ENCODE data around the gene LAPTM5. TPM values are rescaled to one million over a fixed set of nuclear protein-coding genes. Genes with fewer than 3 reads are reported as not detected.
"Not testable (repeated sequence)": the region's sequence is repeated elsewhere in the genome, so short reads cannot be mapped to it uniquely, and the experiment has no call there.

Gene LAPTM5
- total RNA-seq, 2 experiments from 2014 or later, result 205 to 208 TPM

- Mint-ChIP-seq H3K4me1 (ENCODE audit: low read depth) (peaks cover 7% of the 10 kb centered on the region), H3K27me3 (ENCODE audit: low read depth) (peaks cover 10% of the 10 kb centered on the region), H3K4me3 (no peak overlapping the region), H3K9me3 (no peaks in the 10 kb centered on the region), H3K36me3 (ENCODE audit: low read depth) (no peaks in the 10 kb centered on the region), H3K27ac (no peak overlapping the region)
- DNase-seq, result no peak
- CTCF ChIA-PET, result no interaction called here
- intact Hi-C loops (cut with micrococcal nuclease), result no loop called here
Observed at GRCh38 chr1:30689901-30690645, 67.5 kb downstream of the LAPTM5 start.

- CTCF ChIA-PET, result no interaction called here
Observed at GRCh38 chr1:30688920-30689794, 68.4 kb downstream of the LAPTM5 start.

GRCh38 chr1:30688516-30688915 is 69.1 kb downstream of the LAPTM5 start:
- peaks cover 23% of the 10 kb centered on the region for H3K27me3 Mint-ChIP-seq (ENCODE audit: low read depth)
- peaks cover 16% of the 10 kb centered on the region for H3K4me1 Mint-ChIP-seq (ENCODE audit: low read depth)
- H3K36me3 Mint-ChIP-seq (ENCODE audit: low read depth); H3K4me3 Mint-ChIP-seq; CTCF ChIA-PET; H3K27ac Mint-ChIP-seq; DNase-seq; H3K9me3 Mint-ChIP-seq; intact Hi-C loops (cut with micrococcal nuclease): not testable (repeated sequence)

More at GRCh38 chr1:30688920-30689794, 68.4 kb downstream of the LAPTM5 start:
- intact Hi-C loops (cut with micrococcal nuclease), result no loop called here
- H3K9me3 Mint-ChIP-seq, result no peaks in the 10 kb centered on the region
- H3K4me1 Mint-ChIP-seq (ENCODE audit: low read depth), result peaks cover 14% of the 10 kb centered on the region
- H3K4me3 Mint-ChIP-seq, result no peak overlapping the region
- peaks cover 17% of the 10 kb centered on the region for H3K27me3 Mint-ChIP-seq (ENCODE audit: low read depth)
- H3K27ac Mint-ChIP-seq, result no peak overlapping the region
- DNase-seq, result no peak
- H3K36me3 Mint-ChIP-seq (ENCODE audit: low read depth), result no peaks in the 10 kb centered on the region

GRCh38 chr1:30687886-30688285 is 69.7 kb downstream of the LAPTM5 start:
- peaks cover 28% of the 10 kb centered on the region for H3K27me3 Mint-ChIP-seq (ENCODE audit: low read depth)
- H3K36me3 Mint-ChIP-seq (ENCODE audit: low read depth), result no peaks in the 10 kb centered on the region
- intact Hi-C loops (cut with micrococcal nuclease), result no loop called here
- H3K9me3 Mint-ChIP-seq, result no peaks in the 10 kb centered on the region
- no peak overlapping the region for H3K4me3 Mint-ChIP-seq
- peaks cover 16% of the 10 kb centered on the region for H3K4me1 Mint-ChIP-seq (ENCODE audit: low read depth)
- CTCF ChIA-PET, result no interaction called here
- H3K27ac Mint-ChIP-seq, result no peak overlapping the region
- no peak for DNase-seq

- Mint-ChIP-seq H3K36me3 (ENCODE audit: low read depth) (no peaks in the 10 kb centered on the region), H3K4me1 (ENCODE audit: low read depth) (peaks cover 9% of the 10 kb centered on the region), H3K9me3 (no peaks in the 10 kb centered on the region), H3K27ac (no peak overlapping the region), H3K4me3 (no peak overlapping the region), H3K27me3 (ENCODE audit: low read depth) (peaks cover 31% of the 10 kb centered on the region)
- intact Hi-C loops (cut with micrococcal nuclease), result no loop called here
- CTCF ChIA-PET, result interaction anchor here (0.6 kb wide), 1 partner anchor 31 kb away, joined by 6 read pairs; no protein-coding TSS in a partner anchor
- no peak for DNase-seq
Observed at GRCh38 chr1:30686236-30686935, 71.2 kb downstream of the LAPTM5 start.

- intact Hi-C loops (cut with micrococcal nuclease), result no loop called here
- H3K4me1 Mint-ChIP-seq (ENCODE audit: low read depth), result peaks cover 9% of the 10 kb centered on the region
- H3K9me3 Mint-ChIP-seq, result no peaks in the 10 kb centered on the region
- no peak overlapping the region for H3K4me3 Mint-ChIP-seq
- H3K36me3 Mint-ChIP-seq (ENCODE audit: low read depth), result no peaks in the 10 kb centered on the region
- no peak overlapping the region for H3K27ac Mint-ChIP-seq
- peaks cover 32% of the 10 kb centered on the region for H3K27me3 Mint-ChIP-seq (ENCODE audit: low read depth)
- DNase-seq, result no peak
- CTCF ChIA-PET, result interaction anchor here (0.6 kb wide), 1 partner anchor 32 kb away, joined by 6 read pairs; no protein-coding TSS in a partner anchor
Observed at GRCh38 chr1:30685796-30686165, 71.8 kb downstream of the LAPTM5 start.

- Mint-ChIP-seq H3K27me3 (ENCODE audit: low read depth) (peaks cover 35% of the 10 kb centered on the region), H3K4me1 (ENCODE audit: low read depth) (peaks cover 9% of the 10 kb centered on the region), H3K9me3 (no peaks in the 10 kb centered on the region), H3K27ac (no peak overlapping the region), H3K4me3 (peak overlapping the region; percentile 36), H3K36me3 (ENCODE audit: low read depth) (no peaks in the 10 kb centered on the region)
- DNase-seq, result peak; percentile 18
- intact Hi-C loops (cut with micrococcal nuclease), result no loop called here
- CTCF ChIA-PET, result interaction anchor here (1.2 kb wide), 1 partner anchor 95 kb away, joined by 3 read pairs; no protein-coding TSS in a partner anchor
Observed at GRCh38 chr1:30684881-30685795, 72.4 kb downstream of the LAPTM5 start.

GRCh38 chr1:30684259-30684658 is 73.3 kb downstream of the LAPTM5 start:
- H3K9me3 Mint-ChIP-seq, result no peaks in the 10 kb centered on the region
- CTCF ChIA-PET, result interaction anchor here (1.2 kb wide), 1 partner anchor 96 kb away, joined by 3 read pairs; no protein-coding TSS in a partner anchor
- H3K36me3 Mint-ChIP-seq (ENCODE audit: low read depth), result no peaks in the 10 kb centered on the region
- H3K4me3 Mint-ChIP-seq, result no peak overlapping the region
- DNase-seq, result no peak
- H3K27ac Mint-ChIP-seq, result no peak overlapping the region
- H3K4me1 Mint-ChIP-seq (ENCODE audit: low read depth), result peaks cover 9% of the 10 kb centered on the region
- peaks cover 35% of the 10 kb centered on the region for H3K27me3 Mint-ChIP-seq (ENCODE audit: low read depth)
- intact Hi-C loops (cut with micrococcal nuclease), result no loop called here

GRCh38 chr1:30683699-30684098 is 73.9 kb downstream of the LAPTM5 start:
- Mint-ChIP-seq H3K4me1 (ENCODE audit: low read depth) (peaks cover 9% of the 10 kb centered on the region), H3K27ac (no peak overlapping the region), H3K36me3 (ENCODE audit: low read depth) (no peaks in the 10 kb centered on the region), H3K9me3 (no peaks in the 10 kb centered on the region), H3K27me3 (ENCODE audit: low read depth) (peaks cover 38% of the 10 kb centered on the region), H3K4me3 (no peak overlapping the region)
- no peak for DNase-seq
- CTCF ChIA-PET, result no interaction called here
- intact Hi-C loops (cut with micrococcal nuclease), result no loop called here

Measured in activated naive CD4-positive, alpha-beta T cell treated with anti-CD3 and anti-CD28 coated beads for 36 hours (primary cell).